C4-2B (cell line): ENCODE data around the gene PHC3.

Experiments used
- H3K27ac ChIP-seq: fragments of 450-650 bp; 2 replicates; pipeline ENCODE4 v1.5.1; 2017
- CTCF ChIP-seq: fragments of 450-650 bp; conservative IDR thresholded peaks from 2 replicates; pipeline ENCODE4 v1.5.1; 2017; ENCODE audit warnings: mild to moderate bottlenecking
- ZFX ChIP-seq: fragments of 450-650 bp; IDR thresholded peaks from 2 replicates; pipeline ENCODE4 v1.6.1; 2017

PHC3 gene

DNA sequence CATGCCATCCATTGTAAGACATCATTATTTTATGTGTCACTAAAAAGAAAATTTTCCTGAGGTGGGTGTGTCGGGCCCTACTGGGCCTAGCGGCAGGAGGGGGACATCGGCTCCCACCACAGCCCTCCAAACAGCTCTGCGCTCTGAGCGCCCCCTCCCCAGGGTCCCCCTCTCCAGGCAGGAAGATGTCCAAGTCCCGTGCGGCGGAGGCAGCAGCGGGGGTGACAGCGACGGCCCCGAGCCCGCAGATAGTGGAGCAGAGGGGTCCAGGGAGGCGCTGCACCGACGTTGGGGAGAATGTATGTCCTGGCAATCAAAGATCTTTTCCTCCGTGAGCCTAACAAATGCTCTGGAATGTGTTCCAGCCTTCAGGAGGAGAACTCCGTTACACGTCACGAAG is 119.5 kb downstream of the PHC3 start:
- H3K27ac ChIP-seq = no peak overlapping the region
- TF ChIP-seq ZFX (no peak), CTCF (no peak)

DNA sequence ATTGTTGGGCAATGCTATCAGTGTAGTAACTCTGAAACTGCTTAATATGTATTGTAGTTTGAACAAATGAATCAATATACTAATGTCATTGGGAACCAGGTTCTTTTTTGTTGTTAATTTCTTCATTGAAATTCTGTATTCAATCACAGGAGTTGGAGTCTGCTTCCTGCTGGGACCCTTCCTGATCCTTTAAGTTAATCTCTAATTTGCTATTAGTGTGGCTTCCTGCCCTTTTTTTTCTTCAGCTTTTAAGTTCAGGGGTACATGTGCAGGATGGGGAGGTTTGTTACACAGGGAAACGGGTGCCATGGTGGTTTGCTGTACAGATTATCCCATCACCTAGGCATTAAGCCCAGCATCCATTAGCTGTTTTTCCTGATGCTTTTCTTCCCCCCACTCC is 122.1 kb downstream of the PHC3 start:
- no peak for TF ChIP-seq CTCF
- TF ChIP-seq ZFX = no peak

DNA sequence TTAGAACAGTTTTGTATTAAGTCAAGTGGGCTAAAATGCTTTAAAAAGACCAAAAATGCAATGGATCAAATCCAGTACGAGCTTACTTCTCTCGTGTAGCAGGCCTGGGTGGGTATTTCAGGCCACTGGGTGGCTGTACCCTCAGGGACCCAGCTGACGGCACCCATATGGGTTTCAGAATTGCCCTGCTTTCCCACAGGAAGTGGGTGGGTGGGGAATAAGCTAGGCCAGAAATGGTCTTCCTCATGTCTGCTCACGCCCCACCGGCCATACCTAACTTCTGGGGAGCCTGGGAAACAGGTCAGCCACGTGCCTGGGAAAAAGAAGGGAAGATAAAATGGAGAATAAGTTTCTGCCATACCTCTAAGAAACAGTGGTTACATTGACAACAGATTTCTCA is 123.4 kb downstream of the PHC3 start:
- H3K27ac ChIP-seq = no peak overlapping the region
- TF ChIP-seq ZFX = no peak

More for the DNA sequence above, 122.1 kb downstream of the PHC3 start:
- no peak overlapping the region for H3K27ac ChIP-seq

DNA sequence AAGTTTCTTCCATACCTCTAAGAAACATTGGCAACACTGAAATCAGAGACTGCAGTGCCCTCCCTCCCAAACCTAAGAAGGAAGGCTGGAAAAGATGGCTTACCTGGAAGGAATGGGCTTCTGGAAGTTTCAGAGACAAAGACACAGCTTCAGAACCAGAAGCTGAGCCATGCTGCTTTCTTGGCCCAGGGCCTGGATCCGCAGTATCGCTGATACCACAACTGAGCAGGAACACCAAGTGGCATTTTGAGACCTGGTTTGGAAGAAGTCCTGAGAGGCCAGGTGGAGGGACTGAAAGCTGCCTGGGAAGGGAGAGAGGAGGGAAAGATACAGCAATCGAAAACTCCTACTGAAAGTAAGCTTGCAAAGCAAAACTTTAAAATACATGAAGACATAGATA is 124.0 kb downstream of the PHC3 start:
- TF ChIP-seq CTCF = no peak
- peak overlapping the region; percentile 25; the same call in 1 of the 2 replicates for H3K27ac ChIP-seq

- no peak for TF ChIP-seq ZFX
- no peak for TF ChIP-seq CTCF
- no peak overlapping the region; the same call in 1 of the 2 replicates for H3K27ac ChIP-seq
Observed at GRCh38 chr3:170056710-170057454, 124.7 kb downstream of the PHC3 start.

- TF ChIP-seq ZFX = no peak
- TF ChIP-seq CTCF = no peak
- H3K27ac ChIP-seq = no peak overlapping the region
Observed at GRCh38 chr3:170055209-170055608, 126.3 kb downstream of the PHC3 start.

GRCh38 chr3:170054204-170054603 is 127.3 kb downstream of the PHC3 start:
- peak; percentile 39 for TF ChIP-seq CTCF
- TF ChIP-seq ZFX = no peak
- no peak overlapping the region for H3K27ac ChIP-seq

DNA sequence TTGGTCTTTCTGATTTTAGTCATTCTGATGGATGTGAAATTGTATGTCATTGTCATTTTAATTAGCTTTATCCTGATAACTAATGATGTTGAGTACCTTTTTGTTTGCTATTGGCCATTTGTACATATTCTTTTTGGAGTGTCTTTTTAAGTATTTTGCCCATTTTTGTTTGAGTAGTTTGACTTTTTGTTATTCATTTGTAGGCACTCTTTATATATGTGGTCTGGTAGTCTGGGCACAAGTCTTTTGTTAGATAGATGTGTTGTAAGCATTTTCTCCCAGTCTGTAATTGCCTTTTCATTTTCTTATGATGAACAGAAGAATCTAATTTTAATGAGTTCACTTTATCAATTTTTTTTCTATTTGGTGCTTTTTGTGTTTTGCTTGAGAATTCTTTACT is 129.1 kb downstream of the PHC3 start:
- TF ChIP-seq ZFX (no peak), CTCF (no peak)

More for the DNA sequence above, 129.1 kb downstream of the PHC3 start:
- H3K27ac ChIP-seq = no peak overlapping the region
